Ovary (tissue), 9 donors: ENCODE data around the gene DGKD. TPM values are rescaled to one million over a fixed set of nuclear protein-coding genes. Genes with fewer than 3 reads are reported as not detected.

Experiments used
- DNase-seq, 5 donors: peaks; one replicate each; pipeline ENCODE4 v3.0.0-alpha.2; 2019 to 2020
- H3K27ac ChIP-seq, 2 donors: fragments of 200-600 bp; one replicate each; pipeline versions ENCODE4 v1.5.1 to v1.8.0; 2019 to 2022
- H3K27me3 ChIP-seq: fragments of 200-600 bp; one replicate; pipeline ENCODE4 v1.8.0; 2022
- H3K36me3 ChIP-seq: fragments of 200-600 bp; sonication (generic); one replicate; pipeline ENCODE4 v1.5.1; 2019
- H3K4me1 ChIP-seq: one replicate; pipeline ENCODE4 v1.8.1; 2013; ENCODE audit warnings: mild to moderate bottlenecking, moderate library complexity; ENCODE audit not compliant: insufficient read depth
- H3K4me3 ChIP-seq: fragments of 200-600 bp; sonication (generic); one replicate; pipeline ENCODE4 v1.5.1; 2017
- H3K9me3 ChIP-seq, 2 donors: fragments of 200-600 bp in 1 of 2; sonication (generic) in 1 of 2; one replicate each; pipeline versions ENCODE4 v1.5.1 to v1.8.1; 2013 to 2019; ENCODE audit warnings: mild to moderate bottlenecking in 1 of 2, moderate library complexity in 1 of 2
- CTCF ChIP-seq, 3 donors: fragments of 450-650 bp in 2 of 3; fragments of 200-600 bp in 1 of 3; IDR thresholded peaks; one replicate each; pipeline versions ENCODE4 v1.5.1 to v1.8.0; 2016 to 2022; ENCODE audit warnings: antibody characterized with exemption in 3 of 3, mild to moderate bottlenecking in 1 of 3
- EP300 ChIP-seq: sonication (generic); formaldehyde crosslinking; IDR thresholded peaks from one replicate; pipeline ENCODE4 v1.6.1; 2017; ENCODE audit warnings: antibody characterized with exemption
- POLR2A ChIP-seq: fragments of 450-650 bp; IDR thresholded peaks from one replicate; pipeline ENCODE4 v1.6.1; 2017; ENCODE audit warnings: antibody characterized with exemption, mild to moderate bottlenecking, moderate library complexity
- WGBS, 3 donors: extraction: QIAGEN DNeasy Blood & Tissue Kit in 1 of 3; methylation state at CpG; one replicate each; pipeline versions ENCODE4 v1.1.5 to v1.1.7; 2013 to 2017; 5-methylcytosine and 5-hydroxymethylcytosine counted together
- intact Hi-C, 4 donors: fragments of 100-400 bp; cut with DNase I; formaldehyde crosslinking; loops; one replicate each; pipeline versions ENCODE4 v1.11.0 to v1.15.1; 2022 to 2023
- polyA plus RNA-seq, 2 donors: library from polyadenylated mRNA; stranded (reverse); fragments of 200-250 nt in 1 of 2; fragments of 350-450 nt in 1 of 2; fragmentation: Illumina TruSeq in 1 of 2; extraction: RNeasy Lipid Tissue Mini Kit (QIAGEN cat#74804) in 1 of 2; gene quantifications; one replicate each; pipeline ENCODE4 v1.2.3, GENCODE V29; 2013 to 2014
- total RNA-seq, 7 donors: library from RNA; depleted of rRNA in 2 of 7; stranded (reverse); fragments of >200 nt in 2 of 7; fragmentation: NEBNext Ultra II Directional in 3 of 7; extraction: Animal tissue kit (Norgen Biotek cat#: 25700) in 3 of 7; gene quantifications; one replicate each; pipeline versions ENCODE4 v1.1.0 to v1.2.4, GENCODE V29; 2016 to 2023
- donor health status: DM: no; HTN: no; CAD: no; lungs with moderate emphysema.
- donor health status: DM: no; HTN: no; CAD: no.
- donor health status: Bipolar disorder and iron deficiency.
- donor health status: DM: yes; HTN: yes; CAD: no.
- donor health status: DM: no; HTN: no; CAD: no.
- donor health status: DM: yes; HTN: yes; CAD: no.

Gene DGKD
- total and polyA plus RNA-seq, 9 donors, result 9.4 to 81.8 (median 36.3) TPM

- no peaks in the 10 kb centered on the region for H3K36me3 ChIP-seq
- DNase-seq, result peak in 1 of 5 donors; percentile 26
These were observed 96.7 kb downstream of the DGKD start for GRCh38 chr2:233450864-233451575.

GRCh38 chr2:233451950-233452349 is 97.7 kb downstream of the DGKD start:
- Histone ChIP-seq H3K9me3 (no peaks in the 10 kb centered on the region), H3K27ac (no peak overlapping the region), H3K4me1 (peaks cover 7% of the 10 kb centered on the region), H3K27me3 (no peaks in the 10 kb centered on the region), H3K36me3 (no peaks in the 10 kb centered on the region), H3K4me3 (no peak overlapping the region)
- peak in 1 of 5 donors; percentile 3 for DNase-seq
- 54 to 71% (median 58%) methylated on average over 9 of the region's 9 CpGs for WGBS, 3 donors
- intact Hi-C loops, result no loop called here
- TF ChIP-seq CTCF (IDR thresholded peaks at IDR 0.05), result no peak
- TF ChIP-seq EP300, result no peak
- no peak for TF ChIP-seq POLR2A

More at GRCh38 chr2:233450864-233451575, 96.7 kb downstream of the DGKD start:
- H3K4me1 ChIP-seq, result peaks cover 7% of the 10 kb centered on the region
- no peak overlapping the region for H3K27ac ChIP-seq
- TF ChIP-seq POLR2A, result no peak
- TF ChIP-seq EP300, result no peak
- no peak for TF ChIP-seq CTCF (IDR thresholded peaks at IDR 0.05)
- H3K27me3 ChIP-seq, result no peaks in the 10 kb centered on the region
- no peak overlapping the region for H3K4me3 ChIP-seq
- intact Hi-C loops, result no loop called here
- no peaks in the 10 kb centered on the region for H3K9me3 ChIP-seq
- WGBS, 3 donors, result 90 to 93% (median 92%) methylated on average over 22 of the region's 22 CpGs

GRCh38 chr2:233453111-233453915 is 99.0 kb downstream of the DGKD start:
- H3K36me3 ChIP-seq, result no peaks in the 10 kb centered on the region
- no peaks in the 10 kb centered on the region for H3K27me3 ChIP-seq
- 66 to 73% (median 67%) methylated on average over 10 of the region's 10 CpGs for WGBS, 3 donors
- TF ChIP-seq POLR2A, result no peak
- no peak overlapping the region for H3K4me3 ChIP-seq
- peaks cover 4% of the 10 kb centered on the region for H3K4me1 ChIP-seq
- DNase-seq, result peak in 2 of 5 donors; percentile 14 to 48
- intact Hi-C loops, result no loop called here
- H3K9me3 ChIP-seq, result no peaks in the 10 kb centered on the region
- H3K27ac ChIP-seq, result no peak overlapping the region

GRCh38 chr2:233453916-233454315 is 99.6 kb downstream of the DGKD start:
- H3K36me3 ChIP-seq, result no peaks in the 10 kb centered on the region
- intact Hi-C loops, result no loop called here

More at GRCh38 chr2:233453916-233454315, 99.6 kb downstream of the DGKD start:
- 80 to 88% (median 86%) methylated on average over 8 of the region's 8 CpGs for WGBS, 3 donors
- H3K27me3 ChIP-seq, result no peaks in the 10 kb centered on the region
- no peaks in the 10 kb centered on the region for H3K9me3 ChIP-seq
- H3K27ac ChIP-seq, result no peak overlapping the region
- no peak overlapping the region for H3K4me3 ChIP-seq
- H3K4me1 ChIP-seq, result no peaks in the 10 kb centered on the region
- TF ChIP-seq CTCF (IDR thresholded peaks at IDR 0.05) (no peak), EP300 (no peak), POLR2A (no peak)
- peak in 1 of 5 donors; percentile 2 for DNase-seq
